ENCODE data around the gene STON2. TPM values are rescaled to one million over a fixed set of nuclear protein-coding genes. Genes with fewer than 3 reads are reported as not detected.

The STON2 gene
- total and polyA plus RNA-seq, 2 of the 8 experiments (the other 6 are each of a cell fraction or from before 2014, with no cell fraction given): 8.9 to 50.0 TPM

DNA sequence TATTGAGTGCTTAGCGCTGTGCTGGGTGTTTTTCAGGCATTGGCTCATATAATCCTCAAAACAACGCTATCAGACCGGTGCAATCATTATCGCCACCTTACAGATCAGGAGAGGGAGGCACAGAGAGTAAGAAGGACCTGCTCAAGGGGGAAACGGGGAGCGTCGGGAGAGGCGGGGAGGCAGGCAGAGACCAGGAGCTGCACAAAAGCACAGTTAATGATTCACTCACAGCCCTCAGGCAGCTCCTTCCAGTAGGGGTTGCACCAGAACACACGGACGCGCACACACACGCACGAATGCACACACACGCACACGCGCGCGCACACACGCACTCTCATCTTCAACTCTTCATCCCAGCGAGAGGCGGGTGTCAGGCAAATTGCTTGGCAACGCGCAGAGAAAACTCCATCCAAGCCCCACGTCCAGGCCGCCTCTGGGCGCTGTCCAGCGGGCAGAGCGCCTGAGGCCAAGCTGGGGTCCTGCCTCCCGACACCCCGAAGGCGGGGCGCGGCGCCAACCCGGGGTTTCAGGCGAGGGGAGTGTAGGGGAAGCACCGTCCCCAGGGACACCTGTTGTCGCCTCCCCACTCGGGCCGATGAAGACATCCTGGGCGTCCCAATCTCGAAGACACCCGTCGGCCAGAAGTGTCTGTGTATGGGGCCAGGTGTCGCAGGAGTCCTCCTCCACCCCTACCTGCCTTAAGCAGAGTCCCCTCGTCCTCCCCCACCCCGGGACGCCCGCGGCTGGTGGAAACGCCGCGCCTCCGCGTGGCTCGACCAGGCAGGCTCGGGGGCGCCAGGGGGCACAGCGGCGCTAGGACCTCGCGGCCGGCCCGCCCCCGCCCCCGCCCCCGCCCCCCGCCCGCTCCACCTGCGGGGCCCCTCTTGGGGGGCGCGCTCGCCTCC, 35.5 kb upstream of the STON2 start:
- Histone ChIP-seq H4K5ac (ENCODE audit: insufficient read length, low read depth, low read length) (no peak overlapping the region), H3K79me2 (ENCODE audit: control insufficient read depth in 1 of 2, insufficient read depth in 2 of 2, low read length in 2 of 2) (peaks cover 0 to 42% of the 10 kb centered on the region in 2 experiments; a peak in 2 of 4 replicates), H3K14ac (ENCODE audit: insufficient read length) (no peak overlapping the region), H2AK5ac (ENCODE audit: low read depth, low read length) (no peak overlapping the region), H3K36me3 (ENCODE audit: control insufficient read depth in 2 of 4, insufficient read depth in 4 of 4, low read length in 3 of 4) (no peaks in the 10 kb centered on the region; a peak in 1 of 8 replicates), H2BK12ac (ENCODE audit: low read depth, low read length) (no peak overlapping the region), H3K27ac (ENCODE audit: low read depth, low read length) (no peak overlapping the region), H4K20me1 (replicated peaks in 1 of 2; ENCODE audit: control insufficient read depth in 1 of 2, insufficient read depth in 2 of 2, low read length in 2 of 2) (peaks cover 0 to 2% of the 10 kb centered on the region in 2 experiments), H2BK5ac (ENCODE audit: low read depth, low read length) (no peak overlapping the region), H2BK15ac (ENCODE audit: low read length) (no peak overlapping the region), H3K9ac (replicated peaks in 1 of 4; ENCODE audit: extremely low read depth in 1 of 4, low read depth in 3 of 4, low read length in 3 of 4) (peak overlapping the region; percentile 25 to 68 (median 52); a peak in 6 of 7 replicates), H2AFZ (ENCODE audit: low read length) (no peak overlapping the region), H2BK120ac (replicated peaks; ENCODE audit: low read depth, low read length) (no peak overlapping the region), H3K9me3 (ENCODE audit: insufficient read depth in 2 of 2, low read depth in 1 of 2, low read length in 1 of 2) (no peaks in the 10 kb centered on the region), H3K27me3 (replicated peaks in 1 of 4; ENCODE audit: control insufficient read depth in 3 of 4, extremely low read depth in 1 of 4, insufficient read depth in 3 of 4, low read length in 3 of 4) (peaks cover 1 to 14% (median 9%) of the 10 kb centered on the region in 4 experiments; a peak in 6 of 7 replicates), H3K18ac (ENCODE audit: extremely low read depth, low read length) (peak overlapping the region; percentile 62; the same call in 1 of the 2 replicates), H3K23ac (ENCODE audit: insufficient read length) (no peak overlapping the region), H3K4me3 (ENCODE audit: extremely low read depth in 1 of 4, insufficient read depth in 2 of 4, low read depth in 3 of 4, low read length in 4 of 4) (peak overlapping the region; percentile 50 to 86 (median 75)), H3K4me2 (ENCODE audit: insufficient read depth in 1 of 2, low read depth in 2 of 2, low read length in 2 of 2) (peak overlapping the region; percentile 74 to 98), H3K4ac (replicated peaks; ENCODE audit: insufficient read length, low read depth, low read length) (no peak overlapping the region), H4K8ac (ENCODE audit: extremely low read depth, insufficient read depth, low read length) (peak overlapping the region; percentile 37; the same call in 1 of the 2 replicates), H2BK20ac (ENCODE audit: low read length) (no peak overlapping the region), H3K56ac (replicated peaks; ENCODE audit: insufficient read length, low read depth, low read length) (no peak overlapping the region), H3K4me1 (replicated peaks in 1 of 4; ENCODE audit: control insufficient read depth in 3 of 4, insufficient read depth in 4 of 4, low read length in 3 of 4) (peaks cover 7 to 19% (median 13%) of the 10 kb centered on the region in 4 experiments), H3K23me2 (ENCODE audit: low read depth, low read length) (peaks cover 13% of the 10 kb centered on the region), H3K79me1 (ENCODE audit: low read depth, low read length) (peaks cover 7% of the 10 kb centered on the region; the same call in 1 of the 2 replicates), H4K91ac (replicated peaks; ENCODE audit: insufficient read length, low read length) (peak overlapping the region; percentile 36)
- ChIA-PET CTCF (ENCODE audit: partially characterized antibody) (interaction anchor here (0.7 to 2.7 kb wide), 14 partner anchors 8 to 264 kb away, joined by 3 to 13 read pairs (median 4); no protein-coding TSS in a partner anchor), POLR2A (ENCODE audit: partially characterized antibody) (interaction anchor here (0.7 to 2.2 kb wide), 13 partner anchors 11 to 218 kb away, joined by 3 to 12 read pairs (median 3); partner anchors contain the start of gene GTF2A1)
- WGBS, 2 experiments (ENCODE audit: extremely low coverage in 1 of 2, insufficient coverage in 1 of 2, insufficient read length in 1 of 2, insufficient replicate concordance in 2 of 2, low coverage in 1 of 2, low lambda C conversion rate in 2 of 2, missing lambda C conversion rate in 1 of 2): 3% methylated on average over 42 of the region's 73 CpGs; no CpG with 5 or more reads in 1 of the 2 experiments
- FAIRE-seq (no peak), DNase-seq (ENCODE audit: low read depth in 1 of 2, low spot score in 2 of 2) (peak in 1 of 2 experiments; percentile 79)
- TF ChIP-seq TAF1 (IDR thresholded peaks at IDR 0.05; ENCODE audit: low read depth, low read length) (no peak), SIRT6 (IDR thresholded peaks at IDR 0.05; ENCODE audit: low read length) (no peak), SIN3A (conservative IDR thresholded peaks at IDR 0.05 in 1 of 2, IDR thresholded peaks at IDR 0.05 in 1 of 2; ENCODE audit: low read depth in 1 of 2, low read length in 2 of 2) (peak; percentile 91 to 94), HDAC2 (IDR thresholded peaks at IDR 0.05; ENCODE audit: borderline replicate concordance in 1 of 2, low read depth in 2 of 2, low read length in 2 of 2) (peak; percentile 12 to 97; a peak in 1 of 4 replicates), TBP (IDR thresholded peaks at IDR 0.05; ENCODE audit: low read depth, low read length) (no peak), CREB1 (IDR thresholded peaks at IDR 0.05) (0 out of 2 replicates have a peak, but pooled peaks have one; percentile 7)
- TF ChIP-seq, protein P1, sequence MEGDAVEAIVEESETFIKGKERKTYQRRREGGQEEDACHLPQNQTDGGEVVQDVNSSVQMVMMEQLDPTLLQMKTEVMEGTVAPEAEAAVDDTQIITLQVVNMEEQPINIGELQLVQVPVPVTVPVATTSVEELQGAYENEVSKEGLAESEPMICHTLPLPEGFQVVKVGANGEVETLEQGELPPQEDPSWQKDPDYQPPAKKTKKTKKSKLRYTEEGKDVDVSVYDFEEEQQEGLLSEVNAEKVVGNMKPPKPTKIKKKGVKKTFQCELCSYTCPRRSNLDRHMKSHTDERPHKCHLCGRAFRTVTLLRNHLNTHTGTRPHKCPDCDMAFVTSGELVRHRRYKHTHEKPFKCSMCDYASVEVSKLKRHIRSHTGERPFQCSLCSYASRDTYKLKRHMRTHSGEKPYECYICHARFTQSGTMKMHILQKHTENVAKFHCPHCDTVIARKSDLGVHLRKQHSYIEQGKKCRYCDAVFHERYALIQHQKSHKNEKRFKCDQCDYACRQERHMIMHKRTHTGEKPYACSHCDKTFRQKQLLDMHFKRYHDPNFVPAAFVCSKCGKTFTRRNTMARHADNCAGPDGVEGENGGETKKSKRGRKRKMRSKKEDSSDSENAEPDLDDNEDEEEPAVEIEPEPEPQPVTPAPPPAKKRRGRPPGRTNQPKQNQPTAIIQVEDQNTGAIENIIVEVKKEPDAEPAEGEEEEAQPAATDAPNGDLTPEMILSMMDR (IDR thresholded peaks at IDR 0.05; ENCODE audit: control extremely low read depth in 1 of 3, insufficient read depth in 1 of 3, low read depth in 1 of 3, low read length in 3 of 3): peak in 1 of 3 experiments; percentile 3; a peak in 1 of 4 replicates

Measured in H1 (cell line).